ENCODE results near the gene NTHL1. TPM values are rescaled to one million over a fixed set of nuclear protein-coding genes. Genes with fewer than 3 reads are reported as not detected.

NTHL1 gene
- total and polyA plus RNA-seq, 2 of the 8 experiments (the other 6 are each of a cell fraction or from before 2014, with no cell fraction given), result 70.9 to 150 TPM

GRCh38 chr16:2013527-2013926, 34.1 kb downstream of the NTHL1 start:
- 87% methylated on average over 15 of the region's 15 CpGs; no CpG with 5 or more reads in 1 of the 2 experiments for WGBS, 2 experiments (ENCODE audit: extremely low coverage in 1 of 2, insufficient coverage in 1 of 2, insufficient read length in 1 of 2, insufficient replicate concordance in 2 of 2, low coverage in 1 of 2, low lambda C conversion rate in 2 of 2, missing lambda C conversion rate in 1 of 2)
- H4K8ac ChIP-seq (ENCODE audit: extremely low read depth, insufficient read depth, low read length), result no peak overlapping the region
- POLR2A ChIA-PET (ENCODE audit: partially characterized antibody), result interaction anchor here (0.7 to 1.8 kb wide), 4 partner anchors 24 to 142 kb away, joined by 3 to 5 read pairs (median 4); partner anchors contain the start of genes RPS2, SYNGR3 and TRAF7
- DNase-seq (ENCODE audit: low read depth in 1 of 2, low spot score in 2 of 2), result no peak
- FAIRE-seq, result no peak
- no peaks in the 10 kb centered on the region for H3K9me3 ChIP-seq (ENCODE audit: insufficient read depth in 2 of 2, low read depth in 1 of 2, low read length in 1 of 2)
- no peak overlapping the region for H3K27ac ChIP-seq (ENCODE audit: low read depth, low read length)
- peaks cover 0 to 7% (median 0%) of the 10 kb centered on the region in 4 experiments; a peak in 3 of 7 replicates for H3K27me3 ChIP-seq (replicated peaks in 1 of 4; ENCODE audit: control insufficient read depth in 3 of 4, extremely low read depth in 1 of 4, insufficient read depth in 3 of 4, low read length in 3 of 4)
- peaks cover 12% of the 10 kb centered on the region; the same call in 1 of the 2 replicates for H3K23me2 ChIP-seq (ENCODE audit: low read depth, low read length)
- H3K79me2 ChIP-seq (ENCODE audit: control insufficient read depth in 1 of 2, insufficient read depth in 2 of 2, low read length in 2 of 2), result peaks cover 7 to 9% of the 10 kb centered on the region in 2 experiments; a peak in 3 of 4 replicates
- no peak overlapping the region for H2BK120ac ChIP-seq (replicated peaks; ENCODE audit: low read depth, low read length)
- H3K23ac ChIP-seq (ENCODE audit: insufficient read length), result no peak overlapping the region
- no peak overlapping the region for H3K4me2 ChIP-seq (ENCODE audit: insufficient read depth in 1 of 2, low read depth in 2 of 2, low read length in 2 of 2)
- H3K4ac ChIP-seq (replicated peaks; ENCODE audit: insufficient read length, low read depth, low read length), result no peak overlapping the region
- H3K14ac ChIP-seq (ENCODE audit: insufficient read length), result no peak overlapping the region
- H2AK5ac ChIP-seq (ENCODE audit: low read depth, low read length), result no peak overlapping the region
- CTCF ChIA-PET (ENCODE audit: partially characterized antibody), result interaction anchor here (1.2 to 3.1 kb wide), 5 partner anchors 9 to 77 kb away, joined by 3 to 18 read pairs (median 6); no protein-coding TSS in a partner anchor
- H3K56ac ChIP-seq (replicated peaks; ENCODE audit: insufficient read length, low read depth, low read length), result no peak overlapping the region
- no peak overlapping the region for H3K18ac ChIP-seq (ENCODE audit: extremely low read depth, low read length)
- H3K4me1 ChIP-seq (replicated peaks in 1 of 4; ENCODE audit: control insufficient read depth in 3 of 4, insufficient read depth in 4 of 4, low read length in 3 of 4), result peaks cover 3 to 9% (median 6%) of the 10 kb centered on the region in 4 experiments
- H4K91ac ChIP-seq (replicated peaks; ENCODE audit: insufficient read length, low read length), result no peak overlapping the region
- H4K20me1 ChIP-seq (replicated peaks in 1 of 2; ENCODE audit: control insufficient read depth in 1 of 2, insufficient read depth in 2 of 2, low read length in 2 of 2), result peaks cover 0 to 5% of the 10 kb centered on the region in 2 experiments
- H3K79me1 ChIP-seq (ENCODE audit: low read depth, low read length), result peaks cover 3% of the 10 kb centered on the region; the same call in 1 of the 2 replicates
- H3K36me3 ChIP-seq (ENCODE audit: control insufficient read depth in 2 of 4, insufficient read depth in 4 of 4, low read length in 3 of 4), result no peaks in the 10 kb centered on the region
- no peak overlapping the region for H2AFZ ChIP-seq (ENCODE audit: low read length)
- no peak overlapping the region for H2BK15ac ChIP-seq (ENCODE audit: low read length)
- H2BK12ac ChIP-seq (ENCODE audit: low read depth, low read length), result no peak overlapping the region
- no peak overlapping the region for H4K5ac ChIP-seq (ENCODE audit: insufficient read length, low read depth, low read length)
- no peak overlapping the region for H2BK5ac ChIP-seq (ENCODE audit: low read depth, low read length)
- no peak overlapping the region for H3K9ac ChIP-seq (replicated peaks in 1 of 4; ENCODE audit: extremely low read depth in 1 of 4, low read depth in 3 of 4, low read length in 3 of 4)
- H3K4me3 ChIP-seq (ENCODE audit: extremely low read depth in 1 of 4, insufficient read depth in 2 of 4, low read depth in 3 of 4, low read length in 4 of 4), result no peak overlapping the region
- no peak for TF ChIP-seq ASH2L (IDR thresholded peaks at IDR 0.05; ENCODE audit: low read length)
- TF ChIP-seq RFX5 (IDR thresholded peaks at IDR 0.05; ENCODE audit: borderline replicate concordance, low read depth, low read length), result no peak
- no peak for TF ChIP-seq KDM4A (IDR thresholded peaks at IDR 0.05; ENCODE audit: low read depth, low read length, severe bottlenecking)
- TF ChIP-seq MAFK (IDR thresholded peaks at IDR 0.05; ENCODE audit: low read depth, low read length), result no peak
- TF ChIP-seq ATF2 (IDR thresholded peaks at IDR 0.05; ENCODE audit: low read length), result no peak
- H2BK20ac ChIP-seq (ENCODE audit: low read length), result 0 out of 2 replicates have a peak overlapping the region, but pooled peaks have one; percentile 10

Measured in H1 (cell line).